ENCODE data around the gene DPP6. TPM values are rescaled to one million over a fixed set of nuclear protein-coding genes. Genes with fewer than 3 reads are reported as not detected.

The DPP6 gene
- total RNA-seq, 1 donor from 2014 or later: 0.39 TPM

GRCh38 chr7:154437234-154437633 is 385.0 kb downstream of the DPP6 start:
- H3K9me3 Mint-ChIP-seq: no peaks in the 10 kb centered on the region
- Histone ChIP-seq H3K9ac (no peak overlapping the region), H4K20me1 (ENCODE audit: low read depth) (no peaks in the 10 kb centered on the region), H2AFZ (replicated peaks) (no peak overlapping the region), H3K27ac (no peak overlapping the region), H3K4me1 (no peaks in the 10 kb centered on the region), H3K27me3 (no peaks in the 10 kb centered on the region), H3K4me2 (no peak overlapping the region), H3K9me3 (ENCODE audit: low read depth) (no peaks in the 10 kb centered on the region), H3F3A (ENCODE audit: low read depth) (no peaks in the 10 kb centered on the region), H3K79me2 (ENCODE audit: low read depth) (no peaks in the 10 kb centered on the region), H3K36me3 (no peaks in the 10 kb centered on the region), H3K4me3 (no peak overlapping the region)
- DNase-seq (ENCODE audit: low spot score): no peak
- no peak overlapping the region for H3K27ac Mint-ChIP-seq
- no peaks in the 10 kb centered on the region for H3K36me3 Mint-ChIP-seq
- H3K4me3 Mint-ChIP-seq: no peak overlapping the region
- H3K27me3 Mint-ChIP-seq (ENCODE audit: insufficient read depth, low read depth): peaks cover 2% of the 10 kb centered on the region
- no peaks in the 10 kb centered on the region for H3K4me1 Mint-ChIP-seq
- TF ChIP-seq EZH2 (IDR thresholded peaks at IDR 0.05) (no peak), EZH2phosphoT487 (IDR thresholded peaks at IDR 0.05) (no peak)
- TF ChIP-seq, protein P1, sequence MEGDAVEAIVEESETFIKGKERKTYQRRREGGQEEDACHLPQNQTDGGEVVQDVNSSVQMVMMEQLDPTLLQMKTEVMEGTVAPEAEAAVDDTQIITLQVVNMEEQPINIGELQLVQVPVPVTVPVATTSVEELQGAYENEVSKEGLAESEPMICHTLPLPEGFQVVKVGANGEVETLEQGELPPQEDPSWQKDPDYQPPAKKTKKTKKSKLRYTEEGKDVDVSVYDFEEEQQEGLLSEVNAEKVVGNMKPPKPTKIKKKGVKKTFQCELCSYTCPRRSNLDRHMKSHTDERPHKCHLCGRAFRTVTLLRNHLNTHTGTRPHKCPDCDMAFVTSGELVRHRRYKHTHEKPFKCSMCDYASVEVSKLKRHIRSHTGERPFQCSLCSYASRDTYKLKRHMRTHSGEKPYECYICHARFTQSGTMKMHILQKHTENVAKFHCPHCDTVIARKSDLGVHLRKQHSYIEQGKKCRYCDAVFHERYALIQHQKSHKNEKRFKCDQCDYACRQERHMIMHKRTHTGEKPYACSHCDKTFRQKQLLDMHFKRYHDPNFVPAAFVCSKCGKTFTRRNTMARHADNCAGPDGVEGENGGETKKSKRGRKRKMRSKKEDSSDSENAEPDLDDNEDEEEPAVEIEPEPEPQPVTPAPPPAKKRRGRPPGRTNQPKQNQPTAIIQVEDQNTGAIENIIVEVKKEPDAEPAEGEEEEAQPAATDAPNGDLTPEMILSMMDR (IDR thresholded peaks at IDR 0.05): no peak

GRCh38 chr7:154438571-154439367 is 386.6 kb downstream of the DPP6 start:
- Histone ChIP-seq H3K79me2 (ENCODE audit: low read depth) (no peaks in the 10 kb centered on the region), H2AFZ (replicated peaks) (no peak overlapping the region), H3K4me3 (no peak overlapping the region), H4K20me1 (ENCODE audit: low read depth) (no peaks in the 10 kb centered on the region), H3K27me3 (no peaks in the 10 kb centered on the region), H3K27ac (no peak overlapping the region), H3K9me3 (ENCODE audit: low read depth) (no peaks in the 10 kb centered on the region), H3K4me1 (peaks cover 9% of the 10 kb centered on the region), H3K9ac (no peak overlapping the region), H3K36me3 (no peaks in the 10 kb centered on the region), H3K4me2 (no peak overlapping the region), H3F3A (ENCODE audit: low read depth) (no peaks in the 10 kb centered on the region)
- Mint-ChIP-seq H3K36me3 (no peaks in the 10 kb centered on the region), H3K4me1 (peaks cover 5% of the 10 kb centered on the region), H3K9me3 (peaks cover 3% of the 10 kb centered on the region), H3K27ac (no peak overlapping the region), H3K4me3 (no peak overlapping the region), H3K27me3 (ENCODE audit: insufficient read depth, low read depth) (peaks cover 2% of the 10 kb centered on the region)
- TF ChIP-seq, protein P1 (IDR thresholded peaks at IDR 0.05): no peak
- TF ChIP-seq EZH2 (IDR thresholded peaks at IDR 0.05): no peak
- TF ChIP-seq EZH2phosphoT487 (IDR thresholded peaks at IDR 0.05): no peak
- DNase-seq (ENCODE audit: low spot score): no peak

DNA sequence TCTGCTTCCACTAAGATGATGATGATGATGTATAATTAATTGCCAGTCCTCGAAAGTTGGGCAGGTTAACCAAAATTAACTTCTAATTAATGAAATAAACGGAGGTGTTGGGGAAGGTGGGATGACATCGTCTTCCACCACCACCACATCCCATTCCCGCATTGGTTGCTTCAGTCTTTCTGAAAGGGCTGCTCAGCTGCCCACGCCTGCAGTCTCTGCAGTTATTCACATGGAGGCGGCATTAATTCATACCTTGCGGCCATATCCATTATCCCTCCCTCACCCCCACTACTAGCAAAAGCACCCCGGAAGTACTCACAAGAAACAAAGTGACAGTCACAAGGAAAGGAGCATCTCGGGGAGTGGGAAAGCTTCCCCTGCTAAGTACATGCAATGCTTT is 387.9 kb downstream of the DPP6 start:
- H3K36me3 Mint-ChIP-seq: no peaks in the 10 kb centered on the region
- H3K4me1 Mint-ChIP-seq: peaks cover 5% of the 10 kb centered on the region
- peaks cover 2% of the 10 kb centered on the region for H3K27me3 Mint-ChIP-seq (ENCODE audit: insufficient read depth, low read depth)

More for the DNA sequence above, 387.9 kb downstream of the DPP6 start:
- Histone ChIP-seq H3K27me3 (no peaks in the 10 kb centered on the region), H3K9ac (no peak overlapping the region), H3K36me3 (no peaks in the 10 kb centered on the region), H3K4me3 (no peak overlapping the region), H3F3A (ENCODE audit: low read depth) (no peaks in the 10 kb centered on the region), H3K9me3 (ENCODE audit: low read depth) (no peaks in the 10 kb centered on the region), H3K79me2 (ENCODE audit: low read depth) (no peaks in the 10 kb centered on the region), H2AFZ (replicated peaks) (no peak overlapping the region), H3K4me2 (no peak overlapping the region), H4K20me1 (ENCODE audit: low read depth) (no peaks in the 10 kb centered on the region), H3K4me1 (peaks cover 9% of the 10 kb centered on the region), H3K27ac (no peak overlapping the region)
- H3K4me3 Mint-ChIP-seq: no peak overlapping the region
- TF ChIP-seq, protein P1 (IDR thresholded peaks at IDR 0.05): no peak
- TF ChIP-seq EZH2phosphoT487 (IDR thresholded peaks at IDR 0.05) (no peak), EZH2 (IDR thresholded peaks at IDR 0.05) (no peak)
- no peak for DNase-seq (ENCODE audit: low spot score)
- peaks cover 3% of the 10 kb centered on the region for H3K9me3 Mint-ChIP-seq
- no peak overlapping the region for H3K27ac Mint-ChIP-seq

Measured in neural progenitor cell (in vitro differentiated cells).